Measurements from ENCODE around the gene SH3RF3. TPM values are rescaled to one million over a fixed set of nuclear protein-coding genes. Genes with fewer than 3 reads are reported as not detected.

SH3RF3 gene
- total and polyA plus RNA-seq, 9 of the 15 experiments (the other 6 are each of a cell fraction or from before 2014, with no cell fraction given): 0.02 TPM; not detected in 8

DNA sequence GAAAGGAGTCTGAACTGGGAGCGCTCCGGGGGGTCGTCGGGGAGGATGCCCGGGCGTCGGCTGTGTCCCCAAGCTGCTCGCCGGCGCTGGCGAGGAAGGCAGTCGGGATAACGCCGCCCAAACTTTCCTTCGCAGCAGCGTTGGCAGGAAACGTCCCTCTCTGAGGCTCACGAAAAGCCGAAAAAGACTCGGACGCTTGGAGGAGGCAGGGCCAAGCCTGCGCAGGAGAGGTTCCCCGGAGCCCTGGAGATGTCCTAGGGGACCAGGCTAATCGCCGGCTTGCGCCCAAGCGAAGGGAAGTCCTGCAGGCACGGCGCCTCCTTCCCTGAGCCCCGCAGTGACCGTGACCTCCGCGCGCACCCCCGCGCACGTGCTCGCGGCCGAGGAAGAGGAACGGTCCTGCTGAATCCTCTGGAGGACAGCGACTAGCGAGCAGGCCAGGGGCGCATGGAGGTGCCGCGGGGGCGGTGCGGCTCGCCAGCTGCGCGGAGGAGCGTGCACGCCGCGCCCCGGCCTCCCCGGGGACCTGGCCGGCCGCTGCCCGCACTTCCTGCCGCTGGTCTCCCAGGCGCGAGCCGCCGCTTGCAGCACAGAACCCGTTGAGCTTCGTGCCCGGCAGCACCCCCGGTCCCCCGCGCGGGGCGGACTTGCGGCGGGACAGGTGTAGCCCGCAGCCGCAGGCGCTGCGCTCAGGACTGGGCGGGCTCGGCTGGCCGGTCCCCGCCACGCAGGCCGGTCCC is at the start of gene SH3RF3 (continued):
- TF ChIP-seq, protein P1, sequence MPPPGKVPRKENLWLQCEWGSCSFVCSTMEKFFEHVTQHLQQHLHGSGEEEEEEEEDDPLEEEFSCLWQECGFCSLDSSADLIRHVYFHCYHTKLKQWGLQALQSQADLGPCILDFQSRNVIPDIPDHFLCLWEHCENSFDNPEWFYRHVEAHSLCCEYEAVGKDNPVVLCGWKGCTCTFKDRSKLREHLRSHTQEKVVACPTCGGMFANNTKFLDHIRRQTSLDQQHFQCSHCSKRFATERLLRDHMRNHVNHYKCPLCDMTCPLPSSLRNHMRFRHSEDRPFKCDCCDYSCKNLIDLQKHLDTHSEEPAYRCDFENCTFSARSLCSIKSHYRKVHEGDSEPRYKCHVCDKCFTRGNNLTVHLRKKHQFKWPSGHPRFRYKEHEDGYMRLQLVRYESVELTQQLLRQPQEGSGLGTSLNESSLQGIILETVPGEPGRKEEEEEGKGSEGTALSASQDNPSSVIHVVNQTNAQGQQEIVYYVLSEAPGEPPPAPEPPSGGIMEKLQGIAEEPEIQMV (tag; conservative IDR thresholded peaks at IDR 0.05; ENCODE audit: low read depth): no peak
- TF ChIP-seq, protein P2, sequence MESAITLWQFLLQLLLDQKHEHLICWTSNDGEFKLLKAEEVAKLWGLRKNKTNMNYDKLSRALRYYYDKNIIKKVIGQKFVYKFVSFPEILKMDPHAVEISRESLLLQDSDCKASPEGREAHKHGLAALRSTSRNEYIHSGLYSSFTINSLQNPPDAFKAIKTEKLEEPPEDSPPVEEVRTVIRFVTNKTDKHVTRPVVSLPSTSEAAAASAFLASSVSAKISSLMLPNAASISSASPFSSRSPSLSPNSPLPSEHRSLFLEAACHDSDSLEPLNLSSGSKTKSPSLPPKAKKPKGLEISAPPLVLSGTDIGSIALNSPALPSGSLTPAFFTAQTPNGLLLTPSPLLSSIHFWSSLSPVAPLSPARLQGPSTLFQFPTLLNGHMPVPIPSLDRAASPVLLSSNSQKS (CRISPR knock-in tag; IDR thresholded peaks at IDR 0.05): no peak
- TF ChIP-seq CEBPB (tag; IDR thresholded peaks at IDR 0.05) (no peak), KAT7 (CRISPR knock-in tag; IDR thresholded peaks at IDR 0.05; ENCODE audit: borderline replicate concordance) (no peak), NFIX (CRISPR knock-in tag; IDR thresholded peaks at IDR 0.05; ENCODE audit: low read depth) (no peak), NR2F6 (CRISPR knock-in tag; IDR thresholded peaks at IDR 0.05) (no peak)
- TF ChIP-seq, protein P3, sequence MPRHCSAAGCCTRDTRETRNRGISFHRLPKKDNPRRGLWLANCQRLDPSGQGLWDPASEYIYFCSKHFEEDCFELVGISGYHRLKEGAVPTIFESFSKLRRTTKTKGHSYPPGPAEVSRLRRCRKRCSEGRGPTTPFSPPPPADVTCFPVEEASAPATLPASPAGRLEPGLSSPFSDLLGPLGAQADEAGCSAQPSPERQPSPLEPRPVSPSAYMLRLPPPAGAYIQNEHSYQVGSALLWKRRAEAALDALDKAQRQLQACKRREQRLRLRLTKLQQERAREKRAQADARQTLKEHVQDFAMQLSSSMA (CRISPR knock-in tag; IDR thresholded peaks at IDR 0.05): no peak
